RWPE1 (cell line): ENCODE data around the gene NELL1.

ENCODE experiments used
- CTCF ChIA-PET: fragments of 350-600 bp; sonication (Branson Sonifier 250); formaldehyde crosslinking; extraction: SDS; loops from one replicate; lab custom pipeline; 2021; lab: Yijun Ruan, JAX
- POLR2A ChIA-PET: fragments of 400-600 bp; formaldehyde crosslinking; extraction: SDS; loops from one replicate; lab custom pipeline; 2020; ENCODE audit warnings: antibody characterized with exemption; ENCODE audit not compliant: low non-redundant PET; lab: Yijun Ruan, JAX
- DNase-seq: peaks from one replicate; pipeline ENCODE4 v3.0.0; 2012; ENCODE audit warnings: low spot score
- H3K27ac ChIP-seq: fragments of 450-650 bp; 2 replicates; pipeline ENCODE4 v1.5.1; 2017
- TF ChIP-seq, protein P1 (sequence below): fragments of 450-650 bp; conservative IDR thresholded peaks from 2 replicates; pipeline ENCODE4 v1.5.1; 2017; ENCODE audit warnings: low read depth, mild to moderate bottlenecking

The NELL1 gene

DNA sequence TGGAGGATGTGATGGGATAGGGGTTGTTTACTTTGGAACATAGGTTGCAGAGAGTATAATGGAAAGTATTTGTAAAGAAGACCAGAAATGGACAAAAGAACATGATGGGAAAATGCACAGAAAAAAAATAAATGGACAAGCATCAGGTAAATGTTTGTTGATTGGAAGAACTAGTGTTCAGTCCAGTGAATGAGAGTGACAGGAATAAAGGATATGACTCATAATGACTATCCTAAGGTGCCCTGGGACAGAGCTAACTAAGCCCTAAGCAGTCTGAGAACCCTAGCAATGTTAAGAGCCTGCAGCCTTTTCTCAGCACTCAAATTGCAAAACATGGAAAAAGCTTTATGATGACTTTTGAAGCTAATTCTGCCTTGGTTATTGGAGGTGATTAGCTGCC is 790.7 kb downstream of the NELL1 start:
- no peak for DNase-seq
- TF ChIP-seq, protein P1, sequence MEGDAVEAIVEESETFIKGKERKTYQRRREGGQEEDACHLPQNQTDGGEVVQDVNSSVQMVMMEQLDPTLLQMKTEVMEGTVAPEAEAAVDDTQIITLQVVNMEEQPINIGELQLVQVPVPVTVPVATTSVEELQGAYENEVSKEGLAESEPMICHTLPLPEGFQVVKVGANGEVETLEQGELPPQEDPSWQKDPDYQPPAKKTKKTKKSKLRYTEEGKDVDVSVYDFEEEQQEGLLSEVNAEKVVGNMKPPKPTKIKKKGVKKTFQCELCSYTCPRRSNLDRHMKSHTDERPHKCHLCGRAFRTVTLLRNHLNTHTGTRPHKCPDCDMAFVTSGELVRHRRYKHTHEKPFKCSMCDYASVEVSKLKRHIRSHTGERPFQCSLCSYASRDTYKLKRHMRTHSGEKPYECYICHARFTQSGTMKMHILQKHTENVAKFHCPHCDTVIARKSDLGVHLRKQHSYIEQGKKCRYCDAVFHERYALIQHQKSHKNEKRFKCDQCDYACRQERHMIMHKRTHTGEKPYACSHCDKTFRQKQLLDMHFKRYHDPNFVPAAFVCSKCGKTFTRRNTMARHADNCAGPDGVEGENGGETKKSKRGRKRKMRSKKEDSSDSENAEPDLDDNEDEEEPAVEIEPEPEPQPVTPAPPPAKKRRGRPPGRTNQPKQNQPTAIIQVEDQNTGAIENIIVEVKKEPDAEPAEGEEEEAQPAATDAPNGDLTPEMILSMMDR: no peak
- POLR2A ChIA-PET: no interaction called here
- H3K27ac ChIP-seq: no peak overlapping the region
- CTCF ChIA-PET: no interaction called here

DNA sequence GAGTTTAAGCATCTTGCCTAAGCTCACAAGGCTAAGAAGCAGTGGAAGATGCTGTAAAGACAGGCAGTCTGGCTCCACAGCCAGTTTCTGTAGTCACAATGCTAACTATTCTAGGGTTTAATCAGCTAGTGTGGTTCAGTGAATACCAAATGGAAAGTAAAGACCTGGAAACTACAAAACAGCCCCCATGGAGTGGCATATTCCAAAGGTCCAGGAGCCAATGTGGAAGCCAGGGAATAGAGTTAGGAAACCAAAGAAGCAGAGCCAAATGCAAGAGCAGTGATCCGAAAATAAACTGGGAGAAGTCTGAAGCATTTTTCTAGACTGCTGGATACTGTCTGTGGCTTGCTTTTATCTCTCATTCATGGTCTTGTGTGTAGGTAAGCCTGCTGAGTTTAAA is 792.3 kb downstream of the NELL1 start:
- DNase-seq: no peak
- TF ChIP-seq, protein P1: no peak
- ChIA-PET CTCF (interaction anchor here (0.8 kb wide), 1 partner anchor 14 kb away, joined by 5 read pairs; no protein-coding TSS in a partner anchor), POLR2A (no interaction called here)
- no peak overlapping the region for H3K27ac ChIP-seq

DNA sequence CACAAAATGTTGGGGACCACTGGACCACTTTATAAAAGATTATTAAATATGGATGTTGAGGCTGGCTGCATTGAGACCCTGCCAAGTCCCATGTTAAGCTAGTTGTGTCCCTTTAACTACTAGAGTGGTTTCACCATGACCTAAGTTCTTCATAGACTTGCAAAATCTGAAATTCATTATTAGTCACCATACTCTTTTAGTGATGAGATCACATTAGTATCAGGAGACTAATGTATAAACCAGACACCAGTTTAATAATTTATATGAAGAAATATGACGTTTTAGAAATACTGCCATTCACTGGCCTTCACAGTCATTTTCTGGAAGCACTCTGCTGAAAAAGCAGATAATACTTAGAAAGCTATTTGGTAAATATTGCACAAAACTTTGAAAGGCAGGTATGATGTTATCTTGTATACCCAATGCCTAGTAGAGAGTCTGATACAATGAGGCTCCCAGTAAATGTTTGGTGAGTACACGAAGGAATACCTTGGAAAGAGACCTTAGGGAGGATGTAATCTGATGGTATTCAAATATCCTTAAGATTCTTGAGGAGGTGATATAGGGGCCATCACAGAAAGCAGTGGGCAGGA is 795.3 kb downstream of the NELL1 start:
- no peak overlapping the region for H3K27ac ChIP-seq
- no peak for DNase-seq
- CTCF ChIA-PET: no interaction called here
- POLR2A ChIA-PET: no interaction called here
- TF ChIP-seq, protein P1: no peak

DNA sequence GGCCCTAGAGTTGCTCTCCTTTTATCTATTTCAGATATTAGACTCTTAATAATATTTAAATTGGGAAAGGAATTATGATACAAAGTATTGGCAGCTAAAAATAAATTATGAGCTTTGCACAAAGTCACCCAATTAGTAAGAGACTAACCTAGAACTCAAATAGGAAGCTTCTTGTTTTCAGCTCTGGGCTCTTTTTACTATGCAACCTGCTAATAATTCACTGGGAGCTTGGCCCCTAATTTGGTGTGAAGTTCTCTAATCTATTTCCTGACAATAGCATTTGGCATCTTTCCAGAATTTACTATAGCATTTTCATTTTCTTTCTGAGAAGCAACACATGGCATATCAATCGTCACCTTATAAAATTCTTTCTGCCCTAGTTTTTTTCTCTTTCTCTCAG is 795.8 kb downstream of the NELL1 start:
- no peak for DNase-seq
- H3K27ac ChIP-seq: no peak overlapping the region
- ChIA-PET CTCF (no interaction called here), POLR2A (no interaction called here)
- TF ChIP-seq, protein P1: no peak

DNA sequence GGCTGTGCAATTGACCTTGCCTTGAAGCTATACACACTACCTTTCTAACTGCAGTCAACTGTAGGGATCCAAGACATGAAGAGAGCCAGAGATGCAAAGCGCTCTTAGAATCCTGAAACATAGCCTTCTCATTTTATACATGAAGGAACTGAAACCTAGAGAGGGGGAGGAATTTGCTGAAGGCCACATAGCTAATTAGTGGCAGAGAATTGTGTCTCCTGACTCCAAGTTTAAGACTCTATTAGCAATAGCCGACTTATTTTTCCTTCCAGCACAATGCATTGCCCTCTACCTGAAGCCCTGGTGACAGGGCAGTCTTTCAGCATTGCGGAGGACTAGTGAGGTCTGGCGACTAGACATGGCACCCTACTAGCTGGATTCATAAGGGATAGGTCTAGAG is 796.5 kb downstream of the NELL1 start:
- ChIA-PET CTCF (interaction anchor here (0.5 kb wide), 1 partner anchor 105 kb away, joined by 7 read pairs; no protein-coding TSS in a partner anchor), POLR2A (no interaction called here)
- TF ChIP-seq, protein P1: no peak
- no peak for DNase-seq
- H3K27ac ChIP-seq: no peak overlapping the region

DNA sequence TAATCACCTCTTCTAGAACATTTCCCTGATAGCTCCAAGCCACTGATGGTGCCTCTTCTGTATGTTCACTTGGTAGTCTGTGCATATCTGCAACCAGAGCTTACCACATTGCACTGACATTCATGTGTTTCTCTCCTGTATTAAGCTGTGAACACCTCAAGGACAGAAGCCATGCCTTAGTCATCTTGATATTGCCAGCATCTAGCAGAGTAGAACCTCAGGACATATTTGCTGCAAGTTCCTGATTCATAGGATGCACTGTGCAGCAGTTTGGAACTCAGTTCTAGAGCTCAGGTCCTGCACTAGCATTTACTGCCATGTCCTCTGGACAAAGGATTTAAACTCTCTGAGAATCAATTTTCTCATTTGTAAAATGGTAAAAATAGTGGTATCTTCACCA is 801.1 kb downstream of the NELL1 start:
- DNase-seq: no peak
- ChIA-PET CTCF (no interaction called here), POLR2A (no interaction called here)
- TF ChIP-seq, protein P1: no peak
- no peak overlapping the region for H3K27ac ChIP-seq
